HEK293 (cell line): Measurements from ENCODE around the gene HTRA1.

Experiments used
- ATF2 ChIP-seq: fragments of 450-650 bp; formaldehyde crosslinking; IDR thresholded peaks from 2 replicates; pipeline ENCODE4 v1.5.1; 2016; ENCODE audit warnings: missing biosample characterization, missing genetic modification characterization, low read depth
- CTCF ChIP-seq: fragments of 450-650 bp; formaldehyde crosslinking; IDR thresholded peaks from 2 replicates; pipeline ENCODE4 v1.5.1; 2016; ENCODE audit warnings: missing biosample characterization, missing genetic modification characterization
- FEZF1 ChIP-seq: fragments of 450-650 bp; formaldehyde crosslinking; IDR thresholded peaks from 2 replicates; pipeline ENCODE4 v1.5.1; 2016; ENCODE audit warnings: missing biosample characterization, missing genetic modification characterization
- HOXA7 ChIP-seq: sonication (generic); formaldehyde crosslinking; IDR thresholded peaks from 2 replicates; pipeline ENCODE4 v1.8.1; 2022; ENCODE audit warnings: missing genetic modification reagents, borderline replicate concordance
- SALL2 ChIP-seq: fragments of 450-650 bp; formaldehyde crosslinking; IDR thresholded peaks from 2 replicates; pipeline ENCODE4 v1.5.0; 2017; ENCODE audit warnings: missing biosample characterization, mild to moderate bottlenecking, missing genetic modification characterization, borderline replicate concordance
- TCF7L2 ChIP-seq: IDR thresholded peaks from 2 replicates; pipeline ENCODE4 v1.6.1; 2011; ENCODE audit warnings: low read depth, mild to moderate bottlenecking, inconsistent platforms, low read length, moderate library complexity, borderline replicate concordance
- ZBTB11 ChIP-seq: fragments of 450-650 bp; formaldehyde crosslinking; conservative IDR thresholded peaks from 2 replicates; pipeline ENCODE4 v1.5.1; 2016; ENCODE audit warnings: low read depth, missing biosample characterization, missing genetic modification characterization
- ZEB2 ChIP-seq: fragments of 450-650 bp; formaldehyde crosslinking; IDR thresholded peaks from 2 replicates; pipeline ENCODE4 v1.5.1; 2016; ENCODE audit warnings: missing biosample characterization, missing genetic modification characterization
- ZNF133 ChIP-seq: fragments of 450-650 bp; formaldehyde crosslinking; IDR thresholded peaks from 2 replicates; pipeline ENCODE4 v1.5.1; 2016; ENCODE audit warnings: missing biosample characterization, missing genetic modification characterization
- ZNF138 ChIP-seq: fragments of 450-650 bp; formaldehyde crosslinking; IDR thresholded peaks from 2 replicates; pipeline ENCODE4 v1.5.1; 2016; ENCODE audit warnings: missing biosample characterization, missing genetic modification characterization, borderline replicate concordance
- ZNF274 ChIP-seq, 2 experiments: fragments of 200-500 bp in 1 of 2; fragments of 450-650 bp in 1 of 2; sonication (Bioruptor generic) in 1 of 2; formaldehyde crosslinking in 1 of 2; IDR thresholded peaks; 2 replicates each; pipeline versions ENCODE4 v1.5.1 to v1.6.1; 2014 to 2016; ENCODE audit warnings: borderline replicate concordance in 1 of 2, inconsistent platforms in 1 of 2, low read length in 1 of 2, missing biosample characterization in 1 of 2, missing genetic modification characterization in 1 of 2
- ZNF426 ChIP-seq: fragments of 450-650 bp; formaldehyde crosslinking; IDR thresholded peaks from 2 replicates; pipeline ENCODE4 v1.5.1; 2017; ENCODE audit warnings: missing biosample characterization, missing genetic modification characterization, mild to moderate bottlenecking, inconsistent platforms, moderate library complexity

- TF ChIP-seq FEZF1 (tag by site-specific recombination) (no peak), TCF7L2 (no peak), SALL2 (tag by site-specific recombination) (no peak), ZBTB11 (tag by site-specific recombination) (no peak), CTCF (tag by site-specific recombination) (no peak), ATF2 (no peak), ZEB2 (tag by site-specific recombination) (no peak), ZNF426 (tag by site-specific recombination) (no peak), HOXA7 (CRISPR knock-in tag) (no peak), ZNF133 (tag by site-specific recombination) (no peak), ZNF138 (tag by site-specific recombination) (no peak), ZNF274 (IDR thresholded peaks at IDR 0.05; ENCODE audit: low read length) (no peak), ZNF274 (tag by site-specific recombination; IDR thresholded peaks at IDR 0.05; ENCODE audit: borderline replicate concordance) (no peak)
Observed at GRCh38 chr10:122484276-122485060, 23.1 kb downstream of the HTRA1 start.
